ENCODE measurements around the gene GPD2.

- TF ChIP-seq, protein P1, sequence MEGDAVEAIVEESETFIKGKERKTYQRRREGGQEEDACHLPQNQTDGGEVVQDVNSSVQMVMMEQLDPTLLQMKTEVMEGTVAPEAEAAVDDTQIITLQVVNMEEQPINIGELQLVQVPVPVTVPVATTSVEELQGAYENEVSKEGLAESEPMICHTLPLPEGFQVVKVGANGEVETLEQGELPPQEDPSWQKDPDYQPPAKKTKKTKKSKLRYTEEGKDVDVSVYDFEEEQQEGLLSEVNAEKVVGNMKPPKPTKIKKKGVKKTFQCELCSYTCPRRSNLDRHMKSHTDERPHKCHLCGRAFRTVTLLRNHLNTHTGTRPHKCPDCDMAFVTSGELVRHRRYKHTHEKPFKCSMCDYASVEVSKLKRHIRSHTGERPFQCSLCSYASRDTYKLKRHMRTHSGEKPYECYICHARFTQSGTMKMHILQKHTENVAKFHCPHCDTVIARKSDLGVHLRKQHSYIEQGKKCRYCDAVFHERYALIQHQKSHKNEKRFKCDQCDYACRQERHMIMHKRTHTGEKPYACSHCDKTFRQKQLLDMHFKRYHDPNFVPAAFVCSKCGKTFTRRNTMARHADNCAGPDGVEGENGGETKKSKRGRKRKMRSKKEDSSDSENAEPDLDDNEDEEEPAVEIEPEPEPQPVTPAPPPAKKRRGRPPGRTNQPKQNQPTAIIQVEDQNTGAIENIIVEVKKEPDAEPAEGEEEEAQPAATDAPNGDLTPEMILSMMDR (IDR thresholded peaks at IDR 0.05): no peak
- TF ChIP-seq CREB1 (CRISPR knock-in tag; IDR thresholded peaks at IDR 0.05) (no peak), ZNF121 (CRISPR knock-in tag; IDR thresholded peaks at IDR 0.05) (no peak), ATF3 (CRISPR knock-in tag; conservative IDR thresholded peaks at IDR 0.05) (no peak)
Observed at GRCh38 chr2:156592809-156593593, 156.8 kb downstream of the GPD2 start.
